SK-N-SH treated with all-trans-retinoic acid at 6 μM for 48 hours (cell line): Measurements from ENCODE around the gene PSMB7.

Experiments used
- ATAC-seq: fragments of 200-7000 bp; cut with Tn5 transposase; 3 replicates; pipeline ENCODE4 v1.9.1; 2020; ENCODE audit warnings: mild to moderate bottlenecking, moderate library complexity
- ARNTL ChIP-seq: fragments of 450-650 bp; formaldehyde crosslinking; IDR thresholded peaks from 2 replicates; pipeline ENCODE4 v1.5.0; 2020; ENCODE audit warnings: low read depth, mild to moderate bottlenecking, moderate library complexity, borderline replicate concordance
- BACH2 ChIP-seq: fragments of 250-450 bp; sonication (Bioruptor Pico); IDR thresholded peaks from 2 replicates; pipeline ENCODE4 v1.9.0; 2021; ENCODE audit warnings: mild to moderate bottlenecking, borderline replicate concordance
- CSDC2 ChIP-seq: fragments of 250-450 bp; sonication (Bioruptor Pico); IDR thresholded peaks from 2 replicates; pipeline ENCODE4 v1.5.0; 2020; ENCODE audit warnings: mild to moderate bottlenecking, moderate library complexity
- ESRRG ChIP-seq: fragments of 250-450 bp; sonication (Bioruptor Pico); IDR thresholded peaks from 2 replicates; pipeline ENCODE4 v1.6.1; 2021; ENCODE audit warnings: mild to moderate bottlenecking
- GLIS3 ChIP-seq: fragments of 250-450 bp; sonication (Bioruptor Pico); IDR thresholded peaks from 2 replicates; pipeline ENCODE4 v1.5.0; 2020; ENCODE audit warnings: mild to moderate bottlenecking, moderate library complexity
- OSR1 ChIP-seq: fragments of 250-450 bp; sonication (Bioruptor Pico); IDR thresholded peaks from 2 replicates; pipeline ENCODE4 v1.8.0; 2022; ENCODE audit warnings: moderate library complexity, mild to moderate bottlenecking, inconsistent platforms
- PPARA ChIP-seq: fragments of 250-450 bp; sonication (Bioruptor Pico); IDR thresholded peaks from 2 replicates; pipeline ENCODE4 v1.5.0; 2020; ENCODE audit warnings: mild to moderate bottlenecking, borderline replicate concordance
- RARB ChIP-seq: fragments of 250-450 bp; sonication (Bioruptor Pico); IDR thresholded peaks from 2 replicates; pipeline ENCODE4 v1.8.0; 2021; ENCODE audit warnings: mild to moderate bottlenecking, moderate library complexity
- SNAI2 ChIP-seq: fragments of 250-450 bp; sonication (Bioruptor Pico); IDR thresholded peaks from 2 replicates; pipeline ENCODE4 v1.5.0; 2020; ENCODE audit warnings: mild to moderate bottlenecking, moderate library complexity
- TCF4 ChIP-seq: fragments of 250-450 bp; sonication (Bioruptor Pico); IDR thresholded peaks from 2 replicates; pipeline ENCODE4 v1.8.0; 2021; ENCODE audit warnings: mild to moderate bottlenecking, moderate library complexity, borderline replicate concordance
- TOX ChIP-seq: fragments of 250-450 bp; sonication (Bioruptor Pico); IDR thresholded peaks from 2 replicates; pipeline ENCODE4 v1.8.0; 2021; ENCODE audit warnings: mild to moderate bottlenecking, moderate library complexity, borderline replicate concordance
- ZC3H10 ChIP-seq: fragments of 250-450 bp; sonication (Bioruptor Pico); IDR thresholded peaks from 2 replicates; pipeline ENCODE4 v1.5.1; 2021; ENCODE audit warnings: mild to moderate bottlenecking, moderate library complexity
- ZFP3 ChIP-seq: fragments of 250-450 bp; sonication (Bioruptor Pico); IDR thresholded peaks from 2 replicates; pipeline ENCODE4 v1.5.0; 2020; ENCODE audit warnings: mild to moderate bottlenecking, moderate library complexity
- ZNF565 ChIP-seq: fragments of 450-650 bp; formaldehyde crosslinking; conservative IDR thresholded peaks from 2 replicates; pipeline ENCODE4 v1.5.0; 2020; ENCODE audit warnings: low read depth, mild to moderate bottlenecking, moderate library complexity
- ZNF70 ChIP-seq: fragments of 450-650 bp; formaldehyde crosslinking; IDR thresholded peaks from 2 replicates; pipeline ENCODE4 v1.5.0; 2020; ENCODE audit warnings: mild to moderate bottlenecking, moderate library complexity
- ZNF8 ChIP-seq: fragments of 450-650 bp; formaldehyde crosslinking; IDR thresholded peaks from 2 replicates; pipeline ENCODE4 v1.5.0; 2020; ENCODE audit warnings: mild to moderate bottlenecking, moderate library complexity
- TF ChIP-seq, protein P1 (sequence below): fragments of 250-450 bp; sonication (Bioruptor Pico); IDR thresholded peaks from 2 replicates; pipeline ENCODE4 v1.5.1; 2021; ENCODE audit warnings: mild to moderate bottlenecking, moderate library complexity
- TF ChIP-seq, protein P2 (sequence below): fragments of 250-450 bp; sonication (Bioruptor Pico); IDR thresholded peaks from 2 replicates; pipeline ENCODE4 v1.5.0; 2020; ENCODE audit warnings: mild to moderate bottlenecking, moderate library complexity
- TF ChIP-seq, protein P3 (sequence below): fragments of 250-450 bp; sonication (Bioruptor Pico); IDR thresholded peaks from 2 replicates; pipeline ENCODE4 v1.8.0; 2021; ENCODE audit warnings: low read depth, mild to moderate bottlenecking, moderate library complexity, borderline replicate concordance
- TF ChIP-seq, protein P4 (sequence below): fragments of 250-450 bp; sonication (Bioruptor Pico); IDR thresholded peaks from 2 replicates; pipeline ENCODE4 v1.5.1; 2020; ENCODE audit warnings: low read depth, mild to moderate bottlenecking, moderate library complexity
- TF ChIP-seq, protein P5 (sequence below): fragments of 250-450 bp; sonication (Bioruptor Pico); IDR thresholded peaks from 2 replicates; pipeline ENCODE4 v1.8.0; 2020; ENCODE audit warnings: mild to moderate bottlenecking, moderate library complexity, borderline replicate concordance

PSMB7 gene

DNA sequence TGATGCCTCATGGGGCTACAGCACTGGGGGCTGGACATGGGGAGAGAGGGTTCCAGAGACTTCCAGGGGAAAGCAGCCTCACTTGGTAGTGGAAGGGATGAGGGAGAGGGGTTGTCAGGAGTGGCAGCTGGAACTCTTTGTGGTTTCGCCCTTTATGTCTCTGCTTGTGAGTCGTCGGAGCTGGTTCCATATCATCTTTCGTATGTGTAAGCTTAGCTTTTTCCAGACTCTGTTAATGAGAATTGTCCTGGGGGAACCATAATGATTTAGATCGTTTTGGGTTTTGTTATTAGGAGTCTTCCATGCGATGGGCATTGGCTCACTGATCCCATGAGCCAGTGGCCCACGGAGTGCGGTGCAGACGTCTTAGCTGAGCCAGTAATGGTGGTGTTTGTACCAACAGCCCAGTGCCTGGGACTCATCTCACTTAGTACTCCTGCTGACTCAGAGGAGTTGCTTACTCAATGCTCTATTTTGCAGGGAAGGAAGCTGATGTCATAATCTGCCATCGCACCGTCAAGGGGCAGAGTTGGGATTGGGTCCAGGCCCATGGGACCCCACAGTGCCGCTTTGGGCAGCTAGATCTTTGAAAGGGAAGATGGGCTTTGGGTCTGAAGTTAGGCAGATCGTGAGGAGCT is 109.0 kb downstream of the PSMB7 start:
- TF ChIP-seq ZNF565 (CRISPR knock-in tag): no peak
- TF ChIP-seq ZFP3 (CRISPR knock-in tag): peak; percentile 44; the same call in 1 of the 2 replicates
- ATAC-seq: peak; percentile 82

DNA sequence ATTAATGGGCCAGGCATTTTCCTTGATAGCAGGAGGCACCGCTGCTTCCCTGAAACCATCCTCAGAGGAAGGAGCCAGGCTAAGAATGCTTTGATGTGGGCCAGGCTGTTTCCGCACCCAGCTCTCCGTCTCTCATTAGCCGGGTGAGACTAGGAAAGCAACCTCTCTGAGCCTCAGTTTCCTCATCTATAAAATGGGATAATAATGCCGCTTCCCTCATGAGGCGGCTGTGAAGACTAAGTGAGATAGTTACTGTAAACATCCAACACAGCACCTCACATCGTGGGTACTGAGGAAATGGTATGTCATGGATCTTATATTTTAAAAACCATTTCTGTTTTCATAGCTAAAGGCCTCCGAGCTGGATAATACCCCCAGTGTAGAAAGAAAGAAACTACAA is 111.0 kb downstream of the PSMB7 start:
- no peak for ATAC-seq
- no peak for TF ChIP-seq RARB (CRISPR knock-in tag)
- no peak for TF ChIP-seq ZNF565 (CRISPR knock-in tag)
- no peak for TF ChIP-seq GLIS3
- no peak for TF ChIP-seq ZNF8 (CRISPR knock-in tag)
- no peak for TF ChIP-seq TCF4 (CRISPR knock-in tag)
- no peak for TF ChIP-seq PPARA (CRISPR knock-in tag)
- no peak for TF ChIP-seq CSDC2 (CRISPR knock-in tag)
- no peak for TF ChIP-seq TOX (CRISPR knock-in tag)

DNA sequence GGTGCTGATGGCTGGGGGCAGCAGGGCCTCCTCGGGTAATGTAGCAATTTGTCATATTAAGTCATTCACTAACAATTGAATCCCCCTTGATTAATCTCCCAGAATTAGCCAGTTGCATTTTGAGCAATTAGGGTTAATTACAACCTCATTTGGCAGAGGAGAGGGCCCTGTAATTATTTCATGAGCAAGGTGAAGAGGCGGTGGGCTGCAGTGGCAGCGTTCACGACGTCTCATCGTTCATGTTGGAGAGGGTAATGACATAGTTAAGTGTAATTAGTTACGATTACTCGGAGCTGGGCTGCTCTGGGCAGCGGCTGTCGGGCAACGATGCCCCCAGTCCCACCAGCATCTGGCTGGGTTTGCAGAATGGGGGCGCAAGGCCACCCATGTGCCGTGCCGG is 111.5 kb downstream of the PSMB7 start:
- no peak for ATAC-seq
- TF ChIP-seq BACH2 (CRISPR knock-in tag) (no peak), ZFP3 (CRISPR knock-in tag) (no peak), OSR1 (no peak), TOX (CRISPR knock-in tag) (no peak), RARB (CRISPR knock-in tag) (no peak), ZC3H10 (no peak), CSDC2 (CRISPR knock-in tag) (no peak), ZNF565 (CRISPR knock-in tag) (no peak), GLIS3 (no peak), ZNF8 (CRISPR knock-in tag) (no peak), ARNTL (no peak), ESRRG (CRISPR knock-in tag) (no peak), SNAI2 (no peak), PPARA (CRISPR knock-in tag) (no peak), ZNF70 (CRISPR knock-in tag) (no peak)
- TF ChIP-seq, protein P1, sequence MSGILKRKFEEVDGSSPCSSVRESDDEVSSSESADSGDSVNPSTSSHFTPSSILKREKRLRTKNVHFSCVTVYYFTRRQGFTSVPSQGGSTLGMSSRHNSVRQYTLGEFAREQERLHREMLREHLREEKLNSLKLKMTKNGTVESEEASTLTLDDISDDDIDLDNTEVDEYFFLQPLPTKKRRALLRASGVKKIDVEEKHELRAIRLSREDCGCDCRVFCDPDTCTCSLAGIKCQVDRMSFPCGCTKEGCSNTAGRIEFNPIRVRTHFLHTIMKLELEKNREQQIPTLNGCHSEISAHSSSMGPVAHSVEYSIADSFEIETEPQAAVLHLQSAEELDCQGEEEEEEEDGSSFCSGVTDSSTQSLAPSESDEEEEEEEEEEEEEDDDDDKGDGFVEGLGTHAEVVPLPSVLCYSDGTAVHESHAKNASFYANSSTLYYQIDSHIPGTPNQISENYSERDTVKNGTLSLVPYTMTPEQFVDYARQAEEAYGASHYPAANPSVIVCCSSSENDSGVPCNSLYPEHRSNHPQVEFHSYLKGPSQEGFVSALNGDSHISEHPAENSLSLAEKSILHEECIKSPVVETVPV: no peak
- TF ChIP-seq, protein P2, sequence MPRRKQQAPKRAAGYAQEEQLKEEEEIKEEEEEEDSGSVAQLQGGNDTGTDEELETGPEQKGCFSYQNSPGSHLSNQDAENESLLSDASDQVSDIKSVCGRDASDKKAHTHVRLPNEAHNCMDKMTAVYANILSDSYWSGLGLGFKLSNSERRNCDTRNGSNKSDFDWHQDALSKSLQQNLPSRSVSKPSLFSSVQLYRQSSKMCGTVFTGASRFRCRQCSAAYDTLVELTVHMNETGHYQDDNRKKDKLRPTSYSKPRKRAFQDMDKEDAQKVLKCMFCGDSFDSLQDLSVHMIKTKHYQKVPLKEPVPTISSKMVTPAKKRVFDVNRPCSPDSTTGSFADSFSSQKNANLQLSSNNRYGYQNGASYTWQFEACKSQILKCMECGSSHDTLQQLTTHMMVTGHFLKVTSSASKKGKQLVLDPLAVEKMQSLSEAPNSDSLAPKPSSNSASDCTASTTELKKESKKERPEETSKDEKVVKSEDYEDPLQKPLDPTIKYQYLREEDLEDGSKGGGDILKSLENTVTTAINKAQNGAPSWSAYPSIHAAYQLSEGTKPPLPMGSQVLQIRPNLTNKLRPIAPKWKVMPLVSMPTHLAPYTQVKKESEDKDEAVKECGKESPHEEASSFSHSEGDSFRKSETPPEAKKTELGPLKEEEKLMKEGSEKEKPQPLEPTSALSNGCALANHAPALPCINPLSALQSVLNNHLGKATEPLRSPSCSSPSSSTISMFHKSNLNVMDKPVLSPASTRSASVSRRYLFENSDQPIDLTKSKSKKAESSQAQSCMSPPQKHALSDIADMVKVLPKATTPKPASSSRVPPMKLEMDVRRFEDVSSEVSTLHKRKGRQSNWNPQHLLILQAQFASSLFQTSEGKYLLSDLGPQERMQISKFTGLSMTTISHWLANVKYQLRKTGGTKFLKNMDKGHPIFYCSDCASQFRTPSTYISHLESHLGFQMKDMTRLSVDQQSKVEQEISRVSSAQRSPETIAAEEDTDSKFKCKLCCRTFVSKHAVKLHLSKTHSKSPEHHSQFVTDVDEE: no peak
- TF ChIP-seq, protein P3, sequence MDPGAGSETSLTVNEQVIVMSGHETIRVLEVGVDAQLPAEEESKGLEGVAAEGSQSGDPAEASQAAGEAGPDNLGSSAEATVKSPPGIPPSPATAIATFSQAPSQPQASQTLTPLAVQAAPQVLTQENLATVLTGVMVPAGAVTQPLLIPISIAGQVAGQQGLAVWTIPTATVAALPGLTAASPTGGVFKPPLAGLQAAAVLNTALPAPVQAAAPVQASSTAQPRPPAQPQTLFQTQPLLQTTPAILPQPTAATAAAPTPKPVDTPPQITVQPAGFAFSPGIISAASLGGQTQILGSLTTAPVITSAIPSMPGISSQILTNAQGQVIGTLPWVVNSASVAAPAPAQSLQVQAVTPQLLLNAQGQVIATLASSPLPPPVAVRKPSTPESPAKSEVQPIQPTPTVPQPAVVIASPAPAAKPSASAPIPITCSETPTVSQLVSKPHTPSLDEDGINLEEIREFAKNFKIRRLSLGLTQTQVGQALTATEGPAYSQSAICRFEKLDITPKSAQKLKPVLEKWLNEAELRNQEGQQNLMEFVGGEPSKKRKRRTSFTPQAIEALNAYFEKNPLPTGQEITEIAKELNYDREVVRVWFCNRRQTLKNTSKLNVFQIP (CRISPR knock-in tag): no peak
- TF ChIP-seq, protein P4, sequence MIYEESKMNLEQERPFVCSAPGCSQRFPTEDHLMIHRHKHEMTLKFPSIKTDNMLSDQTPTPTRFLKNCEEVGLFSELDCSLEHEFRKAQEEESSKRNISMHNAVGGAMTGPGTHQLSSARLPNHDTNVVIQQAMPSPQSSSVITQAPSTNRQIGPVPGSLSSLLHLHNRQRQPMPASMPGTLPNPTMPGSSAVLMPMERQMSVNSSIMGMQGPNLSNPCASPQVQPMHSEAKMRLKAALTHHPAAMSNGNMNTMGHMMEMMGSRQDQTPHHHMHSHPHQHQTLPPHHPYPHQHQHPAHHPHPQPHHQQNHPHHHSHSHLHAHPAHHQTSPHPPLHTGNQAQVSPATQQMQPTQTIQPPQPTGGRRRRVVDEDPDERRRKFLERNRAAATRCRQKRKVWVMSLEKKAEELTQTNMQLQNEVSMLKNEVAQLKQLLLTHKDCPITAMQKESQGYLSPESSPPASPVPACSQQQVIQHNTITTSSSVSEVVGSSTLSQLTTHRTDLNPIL (CRISPR knock-in tag): no peak
- TF ChIP-seq, protein P5, sequence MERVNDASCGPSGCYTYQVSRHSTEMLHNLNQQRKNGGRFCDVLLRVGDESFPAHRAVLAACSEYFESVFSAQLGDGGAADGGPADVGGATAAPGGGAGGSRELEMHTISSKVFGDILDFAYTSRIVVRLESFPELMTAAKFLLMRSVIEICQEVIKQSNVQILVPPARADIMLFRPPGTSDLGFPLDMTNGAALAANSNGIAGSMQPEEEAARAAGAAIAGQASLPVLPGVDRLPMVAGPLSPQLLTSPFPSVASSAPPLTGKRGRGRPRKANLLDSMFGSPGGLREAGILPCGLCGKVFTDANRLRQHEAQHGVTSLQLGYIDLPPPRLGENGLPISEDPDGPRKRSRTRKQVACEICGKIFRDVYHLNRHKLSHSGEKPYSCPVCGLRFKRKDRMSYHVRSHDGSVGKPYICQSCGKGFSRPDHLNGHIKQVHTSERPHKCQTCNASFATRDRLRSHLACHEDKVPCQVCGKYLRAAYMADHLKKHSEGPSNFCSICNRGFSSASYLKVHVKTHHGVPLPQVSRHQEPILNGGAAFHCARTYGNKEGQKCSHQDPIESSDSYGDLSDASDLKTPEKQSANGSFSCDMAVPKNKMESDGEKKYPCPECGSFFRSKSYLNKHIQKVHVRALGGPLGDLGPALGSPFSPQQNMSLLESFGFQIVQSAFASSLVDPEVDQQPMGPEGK: no peak
- TF ChIP-seq, all 23 proteins: peak for 0
